HG02798 (cell line): ENCODE measurements around the gene CORO7.
A peak's percentile ranks its signal among the peaks of the same experiment; 100 is the strongest.

Experiments used
- ATAC-seq: cut with Tn5 transposase; IDR thresholded peaks from one replicate; pipeline ENCODE4 v1.9.1; 2021; ENCODE audit warnings: mild to moderate bottlenecking; ENCODE audit not compliant: unreplicated experiment, poor library complexity

CORO7 gene

GRCh38 chr16:4327386-4328045 lies 88.9 kb downstream of the CORO7 start:
- ATAC-seq, result no peak

- ATAC-seq, result no peak
Observed at GRCh38 chr16:4325253-4325758, 91.1 kb downstream of the CORO7 start.

GRCh38 chr16:4324492-4325252 lies 91.7 kb downstream of the CORO7 start:
- ATAC-seq, result no peak

GRCh38 chr16:4323845-4324488 lies 92.4 kb downstream of the CORO7 start:
- no peak for ATAC-seq

- no peak for ATAC-seq
Observed at GRCh38 chr16:4323071-4323844, 93.1 kb downstream of the CORO7 start.

- no peak for ATAC-seq
Observed at GRCh38 chr16:4322121-4323052, 94.0 kb downstream of the CORO7 start.

GRCh38 chr16:4321286-4322120 lies 94.9 kb downstream of the CORO7 start:
- ATAC-seq, result no peak

GRCh38 chr16:4320571-4321137 lies 95.7 kb downstream of the CORO7 start:
- ATAC-seq, result no peak

- peak; percentile 48 for ATAC-seq
Observed at GRCh38 chr16:4319454-4320421, 96.7 kb downstream of the CORO7 start.

- no peak for ATAC-seq
Observed at GRCh38 chr16:4318967-4319366, 97.4 kb downstream of the CORO7 start.

GRCh38 chr16:4318451-4318910 lies 97.9 kb downstream of the CORO7 start:
- no peak for ATAC-seq

- ATAC-seq, result no peak
Observed at GRCh38 chr16:4317532-4318450, 98.6 kb downstream of the CORO7 start.

- ATAC-seq, result no peak
Observed at GRCh38 chr16:4316864-4317531, 99.4 kb downstream of the CORO7 start.

- no peak for ATAC-seq
Observed at GRCh38 chr16:4316108-4316863, 100.1 kb downstream of the CORO7 start.
